Ishikawa (cell line): ENCODE measurements around the gene C1orf141.

Experiments
- CEBPB ChIP-seq: IDR thresholded peaks from 2 replicates; pipeline ENCODE4 v1.6.1; 2012
- FOXM1 ChIP-seq: IDR thresholded peaks from 2 replicates; pipeline ENCODE4 v1.6.1; 2012; ENCODE audit warnings: low read depth, borderline replicate concordance
- MAX ChIP-seq: IDR thresholded peaks from 2 replicates; pipeline ENCODE4 v1.6.1; 2012
- NFIC ChIP-seq: IDR thresholded peaks from 2 replicates; pipeline ENCODE4 v1.6.1; 2012
- REST ChIP-seq: IDR thresholded peaks from 2 replicates; pipeline ENCODE4 v1.6.1; 2012; ENCODE audit warnings: low read depth, mild to moderate bottlenecking
- TAF1 ChIP-seq: IDR thresholded peaks from 2 replicates; pipeline ENCODE4 v1.6.1; 2012; ENCODE audit warnings: low read depth, mild to moderate bottlenecking
- TCF12 ChIP-seq: IDR thresholded peaks from 2 replicates; pipeline ENCODE4 v1.6.1; 2012; ENCODE audit warnings: low read depth
- YY1 ChIP-seq: IDR thresholded peaks from 2 replicates; pipeline ENCODE4 v1.6.1; 2012; ENCODE audit warnings: low read depth

GRCh38 chr1:67169496-67169895 lies 34.7 kb upstream of the C1orf141 start:
- TF ChIP-seq REST (no peak), TAF1 (no peak), MAX (no peak), NFIC (no peak), CEBPB (no peak), FOXM1 (no peak), TCF12 (no peak), YY1 (no peak)
